Astrocyte (in vitro differentiated cells and primary cell): ENCODE results near the gene ALOX5.

Experiments
- EZH2 ChIP-seq: IDR thresholded peaks from 2 replicates; pipeline ENCODE4 v1.6.1; 2012; ENCODE audit warnings: mild to moderate bottlenecking, low read length, inconsistent platforms; ENCODE audit not compliant: insufficient read depth
- TF ChIP-seq, protein P1 (sequence below): IDR thresholded peaks from 2 replicates; pipeline ENCODE4 v1.5.1; 2011; ENCODE audit warnings: low read depth, mild to moderate bottlenecking, inconsistent platforms, low read length, moderate library complexity; ENCODE audit not compliant: insufficient read depth

DNA sequence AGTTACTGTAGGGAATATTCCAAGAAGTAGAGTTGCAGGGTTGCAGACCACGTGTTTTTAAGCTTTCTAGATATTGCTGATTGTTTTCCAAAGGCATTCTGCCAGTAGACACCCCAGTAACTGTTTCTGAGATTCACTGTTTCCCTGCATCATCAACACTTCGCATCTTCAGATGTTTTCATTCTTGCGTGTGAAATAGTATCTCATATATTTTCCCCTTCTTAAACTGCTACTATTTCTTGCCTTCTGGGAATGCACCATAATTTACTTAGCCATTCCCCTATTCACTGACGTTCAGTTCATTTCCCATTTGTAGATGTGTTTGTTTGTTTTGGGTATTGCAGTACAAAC lies 30.7 kb downstream of the ALOX5 start:
- TF ChIP-seq, protein P1, sequence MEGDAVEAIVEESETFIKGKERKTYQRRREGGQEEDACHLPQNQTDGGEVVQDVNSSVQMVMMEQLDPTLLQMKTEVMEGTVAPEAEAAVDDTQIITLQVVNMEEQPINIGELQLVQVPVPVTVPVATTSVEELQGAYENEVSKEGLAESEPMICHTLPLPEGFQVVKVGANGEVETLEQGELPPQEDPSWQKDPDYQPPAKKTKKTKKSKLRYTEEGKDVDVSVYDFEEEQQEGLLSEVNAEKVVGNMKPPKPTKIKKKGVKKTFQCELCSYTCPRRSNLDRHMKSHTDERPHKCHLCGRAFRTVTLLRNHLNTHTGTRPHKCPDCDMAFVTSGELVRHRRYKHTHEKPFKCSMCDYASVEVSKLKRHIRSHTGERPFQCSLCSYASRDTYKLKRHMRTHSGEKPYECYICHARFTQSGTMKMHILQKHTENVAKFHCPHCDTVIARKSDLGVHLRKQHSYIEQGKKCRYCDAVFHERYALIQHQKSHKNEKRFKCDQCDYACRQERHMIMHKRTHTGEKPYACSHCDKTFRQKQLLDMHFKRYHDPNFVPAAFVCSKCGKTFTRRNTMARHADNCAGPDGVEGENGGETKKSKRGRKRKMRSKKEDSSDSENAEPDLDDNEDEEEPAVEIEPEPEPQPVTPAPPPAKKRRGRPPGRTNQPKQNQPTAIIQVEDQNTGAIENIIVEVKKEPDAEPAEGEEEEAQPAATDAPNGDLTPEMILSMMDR = no peak
- no peak for TF ChIP-seq EZH2
